ENCODE results near the gene ORC3.

ORC3 gene

DNA sequence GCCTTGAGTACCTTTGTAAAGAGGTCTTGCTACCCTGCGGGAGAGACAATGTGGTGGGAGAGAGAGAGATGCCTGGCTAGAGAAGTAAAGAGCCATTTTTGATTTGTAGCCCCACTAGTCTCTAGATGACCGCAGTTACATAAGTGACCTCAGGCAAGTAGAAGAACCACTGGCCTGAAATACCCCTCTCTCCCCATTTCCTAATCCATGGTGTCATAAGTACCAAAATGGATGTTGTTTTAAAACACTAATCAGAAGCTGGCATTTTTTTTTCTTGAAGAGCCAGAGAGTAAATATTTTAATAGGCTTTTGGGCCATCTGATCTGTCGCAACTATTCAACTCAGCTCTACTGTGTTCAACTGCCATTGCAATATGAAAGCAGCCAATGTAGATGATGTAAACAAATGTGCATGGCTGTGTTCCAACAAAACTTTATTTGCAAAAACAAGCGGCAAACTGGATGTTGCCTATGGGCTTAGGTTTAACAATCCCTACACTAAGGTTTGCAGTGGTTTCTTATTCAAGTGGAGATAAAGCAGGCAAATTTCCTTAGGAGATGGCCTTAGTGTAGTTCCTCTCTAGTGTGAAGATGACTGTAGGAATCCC is 36.7 kb upstream of the ORC3 start:
- no peak overlapping the region for H3K4me3 ChIP-seq (ENCODE audit: low read length)
- TF ChIP-seq, protein P1, sequence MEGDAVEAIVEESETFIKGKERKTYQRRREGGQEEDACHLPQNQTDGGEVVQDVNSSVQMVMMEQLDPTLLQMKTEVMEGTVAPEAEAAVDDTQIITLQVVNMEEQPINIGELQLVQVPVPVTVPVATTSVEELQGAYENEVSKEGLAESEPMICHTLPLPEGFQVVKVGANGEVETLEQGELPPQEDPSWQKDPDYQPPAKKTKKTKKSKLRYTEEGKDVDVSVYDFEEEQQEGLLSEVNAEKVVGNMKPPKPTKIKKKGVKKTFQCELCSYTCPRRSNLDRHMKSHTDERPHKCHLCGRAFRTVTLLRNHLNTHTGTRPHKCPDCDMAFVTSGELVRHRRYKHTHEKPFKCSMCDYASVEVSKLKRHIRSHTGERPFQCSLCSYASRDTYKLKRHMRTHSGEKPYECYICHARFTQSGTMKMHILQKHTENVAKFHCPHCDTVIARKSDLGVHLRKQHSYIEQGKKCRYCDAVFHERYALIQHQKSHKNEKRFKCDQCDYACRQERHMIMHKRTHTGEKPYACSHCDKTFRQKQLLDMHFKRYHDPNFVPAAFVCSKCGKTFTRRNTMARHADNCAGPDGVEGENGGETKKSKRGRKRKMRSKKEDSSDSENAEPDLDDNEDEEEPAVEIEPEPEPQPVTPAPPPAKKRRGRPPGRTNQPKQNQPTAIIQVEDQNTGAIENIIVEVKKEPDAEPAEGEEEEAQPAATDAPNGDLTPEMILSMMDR (conservative IDR thresholded peaks at IDR 0.05; ENCODE audit: low read depth, low read length): no peak
- DNase-seq (ENCODE audit: low read depth): no peak

DNA sequence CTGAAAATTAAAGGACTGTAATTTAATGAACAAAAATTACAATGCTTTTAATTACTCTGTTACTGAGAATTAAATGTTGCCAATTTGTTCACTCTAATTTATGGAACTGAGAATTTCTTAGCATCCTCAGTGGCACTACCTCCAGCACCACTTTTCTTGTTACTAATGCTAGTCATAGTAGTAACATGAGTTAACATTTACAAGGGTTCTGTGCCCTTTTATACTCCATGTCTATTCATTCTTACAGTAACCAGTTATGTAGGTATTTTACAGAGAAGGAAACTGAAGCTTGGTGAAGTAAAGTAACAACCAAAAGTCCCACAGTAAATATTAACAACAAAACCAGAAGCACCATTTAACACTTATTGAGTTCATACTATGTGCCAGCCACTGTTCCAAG is 34.4 kb upstream of the ORC3 start:
- TF ChIP-seq, protein P1 (conservative IDR thresholded peaks at IDR 0.05; ENCODE audit: low read depth, low read length): no peak
- no peak for DNase-seq (ENCODE audit: low read depth)
- no peak overlapping the region for H3K4me3 ChIP-seq (ENCODE audit: low read length)

DNA sequence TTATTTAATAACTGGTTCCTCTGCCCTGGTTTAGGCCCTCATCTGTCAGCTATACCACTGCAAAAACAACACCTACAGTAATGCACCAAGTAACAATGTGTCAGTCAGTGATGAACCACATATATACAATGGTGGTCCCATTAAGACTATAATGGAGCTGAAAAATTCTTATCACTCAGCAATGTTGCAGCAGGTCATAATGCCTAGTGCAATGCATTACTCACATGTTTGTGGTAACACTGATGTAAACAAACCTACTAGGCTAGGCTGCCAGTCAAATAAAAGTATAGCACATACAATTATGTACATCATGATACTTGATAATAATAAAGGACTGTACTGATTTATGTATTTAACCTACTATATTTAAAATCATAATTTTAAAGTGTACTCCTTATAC is 31.5 kb upstream of the ORC3 start:
- no peak overlapping the region for H3K4me3 ChIP-seq (ENCODE audit: low read length)
- no peak for DNase-seq (ENCODE audit: low read depth)
- TF ChIP-seq, protein P1 (conservative IDR thresholded peaks at IDR 0.05; ENCODE audit: low read depth, low read length): no peak

DNA sequence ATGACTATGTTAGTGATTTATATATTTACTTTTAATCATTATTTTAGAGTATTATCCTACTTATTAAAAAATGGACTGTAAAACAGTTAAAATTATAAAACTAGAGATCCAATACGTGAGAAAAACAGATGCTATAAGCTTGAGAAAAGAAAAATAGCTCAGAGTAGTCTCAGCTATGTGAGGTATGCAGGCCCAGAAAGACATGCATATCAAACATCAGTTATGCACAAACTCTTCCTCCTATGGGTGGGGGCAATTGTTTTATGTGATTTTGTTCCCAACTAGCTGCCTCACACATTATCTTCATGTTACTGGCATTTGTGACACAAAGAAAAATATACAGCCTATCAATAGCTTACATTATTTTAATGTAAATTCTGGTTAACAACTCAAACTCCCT is 28.9 kb upstream of the ORC3 start:
- TF ChIP-seq, protein P1 (conservative IDR thresholded peaks at IDR 0.05; ENCODE audit: low read depth, low read length): no peak
- no peak for DNase-seq (ENCODE audit: low read depth)
- no peak overlapping the region for H3K4me3 ChIP-seq (ENCODE audit: low read length)

DNA sequence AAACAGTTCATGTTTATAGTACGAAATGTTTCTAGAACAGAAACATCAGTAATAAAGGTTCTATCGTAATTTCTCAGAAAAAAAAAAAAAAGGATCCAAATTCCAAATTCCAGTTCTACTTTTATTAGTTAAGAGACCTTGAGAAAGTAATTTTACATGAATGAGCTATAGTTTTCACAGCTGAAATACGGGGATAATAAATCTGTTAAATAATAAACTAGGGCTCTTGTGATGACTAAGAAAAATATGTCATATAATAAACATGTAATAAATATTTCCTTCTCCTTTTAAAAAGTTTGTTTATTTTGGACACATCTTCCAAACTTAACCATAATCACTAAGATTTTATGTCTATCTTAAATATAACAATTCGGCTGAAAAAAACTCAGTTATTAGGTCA is 17.9 kb upstream of the ORC3 start:
- no peak for DNase-seq (ENCODE audit: low read depth)
- H3K4me3 ChIP-seq (ENCODE audit: low read length): no peak overlapping the region
- TF ChIP-seq, protein P1 (conservative IDR thresholded peaks at IDR 0.05; ENCODE audit: low read depth, low read length): no peak

DNA sequence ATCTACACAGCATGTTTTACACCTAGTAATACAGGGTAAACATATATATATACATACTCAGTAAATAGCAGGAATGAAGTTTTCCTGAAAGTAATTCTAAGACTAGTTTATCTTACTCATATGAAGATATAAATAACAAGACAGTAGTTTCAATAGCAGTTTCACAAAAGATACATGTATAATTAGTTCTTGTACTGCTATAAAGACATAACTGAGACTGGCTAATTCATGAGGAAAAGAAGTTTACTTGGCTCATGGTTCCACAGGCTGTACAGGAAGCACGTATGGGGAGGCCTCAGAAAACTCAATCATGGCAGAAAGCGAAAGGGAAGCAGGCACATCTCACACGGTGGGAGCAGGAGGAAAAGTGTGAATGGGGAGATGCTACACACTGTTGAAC is 17.1 kb upstream of the ORC3 start:
- no peak overlapping the region for H3K4me3 ChIP-seq (ENCODE audit: low read length)
- no peak for DNase-seq (ENCODE audit: low read depth)
- TF ChIP-seq, protein P1 (conservative IDR thresholded peaks at IDR 0.05; ENCODE audit: low read depth, low read length): no peak

DNA sequence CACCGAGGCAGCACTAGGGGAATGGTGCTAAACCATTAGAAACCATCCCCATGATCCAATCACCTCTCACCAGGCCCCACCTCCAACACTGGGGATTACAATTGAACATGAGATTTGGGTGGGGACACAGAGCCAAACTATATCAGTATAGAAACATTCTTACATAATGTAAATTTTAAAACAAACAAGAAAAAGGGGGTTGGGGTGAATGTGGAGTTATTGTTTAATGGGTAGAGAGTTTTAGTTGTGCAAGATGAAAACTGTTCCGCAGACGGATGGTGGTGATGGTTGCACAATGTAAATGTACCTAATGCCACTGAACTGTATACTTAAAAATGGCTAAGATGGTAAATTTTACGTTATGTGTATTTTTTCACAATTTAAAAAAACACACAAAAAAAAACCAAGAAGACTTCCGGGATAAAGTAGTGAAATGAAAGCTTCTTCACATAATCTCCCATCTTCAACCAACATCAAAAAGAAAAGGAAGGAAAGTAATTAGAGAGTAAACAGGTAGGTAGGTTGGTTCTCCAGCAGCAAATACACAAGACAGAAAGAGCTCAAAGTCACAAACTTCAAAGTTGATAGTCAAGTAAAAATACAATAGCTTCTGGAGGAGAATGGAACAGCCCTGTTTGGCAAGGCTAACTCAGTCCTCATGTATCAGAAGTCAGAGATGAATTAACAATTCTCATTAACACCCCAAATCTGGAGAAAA is 16.5 kb upstream of the ORC3 start:
- H3K4me3 ChIP-seq (ENCODE audit: low read length): no peak overlapping the region
- no peak for DNase-seq (ENCODE audit: low read depth)
- TF ChIP-seq, protein P1 (conservative IDR thresholded peaks at IDR 0.05; ENCODE audit: low read depth, low read length): no peak
